Parathyroid adenoma (tissue), 2 donors: ENCODE measurements around the gene STK32C.

ENCODE experiments used
- H2AFZ ChIP-seq: fragments of 300-600 bp; sonication (generic); one replicate; pipeline ENCODE4 v1.7.0; 2017; ENCODE audit warnings: antibody characterized with exemption, mild to moderate bottlenecking
- H3K27ac ChIP-seq: fragments of 300-600 bp; sonication (generic); one replicate; pipeline ENCODE4 v1.7.0; 2017
- H3K27me3 ChIP-seq: fragments of 300-600 bp; sonication (generic); one replicate; pipeline ENCODE4 v1.7.0; 2017; ENCODE audit warnings: low read length; ENCODE audit not compliant: control insufficient read depth, insufficient read depth
- H3K36me3 ChIP-seq: fragments of 300-600 bp; sonication (generic); one replicate; pipeline ENCODE4 v1.7.0; 2017; ENCODE audit warnings: low read length; ENCODE audit not compliant: control insufficient read depth, insufficient read depth
- H3K4me1 ChIP-seq: fragments of 300-600 bp; sonication (generic); one replicate; pipeline ENCODE4 v1.7.0; 2017; ENCODE audit warnings: control low read depth
- H3K4me2 ChIP-seq: fragments of 300-600 bp; sonication (generic); one replicate; pipeline ENCODE4 v1.7.0; 2017; ENCODE audit warnings: low read length
- H3K4me3 ChIP-seq: fragments of 300-600 bp; sonication (generic); one replicate; pipeline ENCODE4 v1.7.0; 2017; ENCODE audit warnings: low read depth, low read length
- H3K79me2 ChIP-seq: fragments of 300-600 bp; sonication (generic); one replicate; pipeline ENCODE4 v1.7.0; 2017; ENCODE audit warnings: control low read depth
- H3K9ac ChIP-seq: fragments of 300-600 bp; sonication (generic); one replicate; pipeline ENCODE4 v1.7.0; 2017; ENCODE audit warnings: mild to moderate bottlenecking
- H3K9me3 ChIP-seq: fragments of 300-600 bp; sonication (generic); one replicate; pipeline ENCODE4 v1.7.0; 2017; ENCODE audit warnings: low read length; ENCODE audit not compliant: control insufficient read depth
- TF ChIP-seq, protein P1 (sequence below): fragments of 300-600 bp; sonication (generic); IDR thresholded peaks from one replicate; pipeline ENCODE4 v1.7.0; 2017; ENCODE audit warnings: antibody characterized with exemption, mild to moderate bottlenecking
- donor health status: primary hyperparathyroidism.

STK32C gene

DNA sequence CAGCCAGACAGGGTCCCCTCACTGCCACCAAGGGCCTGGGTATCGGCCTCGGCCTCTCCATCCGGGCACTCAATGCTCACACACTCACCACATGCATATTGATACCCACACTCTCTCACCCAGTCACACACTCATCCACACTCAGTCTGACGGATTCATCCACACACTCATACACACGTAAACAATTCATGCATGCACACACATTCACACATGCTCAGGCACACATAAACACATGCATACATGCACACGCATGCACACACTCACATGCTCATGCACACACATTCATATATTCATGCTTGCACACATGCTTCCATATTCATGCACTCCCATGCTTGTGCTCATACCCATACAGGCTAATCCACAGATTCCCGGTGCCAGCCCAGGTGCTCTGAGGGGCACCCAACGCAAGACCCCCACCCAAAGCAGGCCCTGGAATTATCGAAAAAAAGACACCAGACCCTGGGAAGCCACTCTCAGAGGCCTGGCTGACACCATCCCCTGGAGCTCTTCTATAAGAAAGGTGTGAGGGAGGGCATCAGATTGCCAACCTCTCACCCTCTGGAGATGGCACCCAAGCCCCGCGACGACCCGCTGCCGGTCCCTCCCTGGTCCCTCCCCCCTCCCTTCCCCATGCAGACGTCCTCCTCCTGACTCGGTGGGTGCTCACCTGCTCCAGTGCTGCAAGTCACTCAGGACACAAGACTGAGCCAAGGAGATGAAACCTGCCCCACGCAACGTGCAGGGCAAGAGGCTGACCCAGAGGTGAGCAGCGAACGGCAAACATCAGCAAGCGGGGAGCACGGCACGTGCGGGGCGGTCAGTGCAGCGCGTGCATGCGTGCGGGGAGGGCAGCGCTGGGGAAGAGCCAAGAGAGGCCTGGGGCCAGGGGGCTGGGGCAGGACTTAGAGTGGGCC, 15.2 kb downstream of the STK32C start:
- Histone ChIP-seq H3K36me3 (no peaks in the 10 kb centered on the region), H3K4me2 (no peak overlapping the region), H2AFZ (no peak overlapping the region), H3K9ac (no peak overlapping the region), H3K4me1 (no peaks in the 10 kb centered on the region), H3K4me3 (no peak overlapping the region), H3K27me3 (no peaks in the 10 kb centered on the region), H3K79me2 (peaks cover 14% of the 10 kb centered on the region), H3K9me3 (no peaks in the 10 kb centered on the region), H3K27ac (no peak overlapping the region)
- TF ChIP-seq, protein P1, sequence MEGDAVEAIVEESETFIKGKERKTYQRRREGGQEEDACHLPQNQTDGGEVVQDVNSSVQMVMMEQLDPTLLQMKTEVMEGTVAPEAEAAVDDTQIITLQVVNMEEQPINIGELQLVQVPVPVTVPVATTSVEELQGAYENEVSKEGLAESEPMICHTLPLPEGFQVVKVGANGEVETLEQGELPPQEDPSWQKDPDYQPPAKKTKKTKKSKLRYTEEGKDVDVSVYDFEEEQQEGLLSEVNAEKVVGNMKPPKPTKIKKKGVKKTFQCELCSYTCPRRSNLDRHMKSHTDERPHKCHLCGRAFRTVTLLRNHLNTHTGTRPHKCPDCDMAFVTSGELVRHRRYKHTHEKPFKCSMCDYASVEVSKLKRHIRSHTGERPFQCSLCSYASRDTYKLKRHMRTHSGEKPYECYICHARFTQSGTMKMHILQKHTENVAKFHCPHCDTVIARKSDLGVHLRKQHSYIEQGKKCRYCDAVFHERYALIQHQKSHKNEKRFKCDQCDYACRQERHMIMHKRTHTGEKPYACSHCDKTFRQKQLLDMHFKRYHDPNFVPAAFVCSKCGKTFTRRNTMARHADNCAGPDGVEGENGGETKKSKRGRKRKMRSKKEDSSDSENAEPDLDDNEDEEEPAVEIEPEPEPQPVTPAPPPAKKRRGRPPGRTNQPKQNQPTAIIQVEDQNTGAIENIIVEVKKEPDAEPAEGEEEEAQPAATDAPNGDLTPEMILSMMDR = no peak

DNA sequence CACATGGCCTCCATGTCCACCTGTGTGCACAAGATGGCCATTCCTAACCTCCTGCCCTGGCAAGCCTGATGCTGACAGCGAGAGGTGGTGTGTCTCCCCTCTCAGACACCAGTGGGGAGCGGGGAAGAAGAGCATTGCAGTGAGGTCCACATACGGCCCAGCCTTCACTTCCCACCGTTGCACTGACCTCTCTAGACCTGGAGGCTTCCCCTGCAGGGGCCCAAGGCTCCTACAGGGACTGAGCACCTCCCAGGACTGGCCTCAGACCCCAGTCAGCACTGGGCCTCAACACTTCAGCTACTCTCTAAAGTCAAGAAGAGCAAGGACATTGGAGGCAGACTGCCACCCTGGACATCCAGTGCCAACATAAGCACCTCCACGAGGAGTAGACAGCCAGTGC, 15.9 kb downstream of the STK32C start:
- H3K4me1 ChIP-seq = no peaks in the 10 kb centered on the region
- no peak overlapping the region for H3K9ac ChIP-seq
- no peak overlapping the region for H3K27ac ChIP-seq
- no peak overlapping the region for H3K4me2 ChIP-seq
- H3K79me2 ChIP-seq = peaks cover 14% of the 10 kb centered on the region
- no peak overlapping the region for H2AFZ ChIP-seq
- TF ChIP-seq, protein P1 = no peak
- no peaks in the 10 kb centered on the region for H3K36me3 ChIP-seq
- no peaks in the 10 kb centered on the region for H3K27me3 ChIP-seq
- no peak overlapping the region for H3K4me3 ChIP-seq
- no peaks in the 10 kb centered on the region for H3K9me3 ChIP-seq

GRCh38 chr10:132290631-132291030, 17.1 kb downstream of the STK32C start:
- Histone ChIP-seq H3K36me3 (no peaks in the 10 kb centered on the region), H3K27ac (no peak overlapping the region), H3K4me2 (no peak overlapping the region), H3K9ac (no peak overlapping the region), H3K27me3 (no peaks in the 10 kb centered on the region), H3K4me3 (no peak overlapping the region), H2AFZ (no peak overlapping the region), H3K79me2 (peaks cover 14% of the 10 kb centered on the region), H3K9me3 (no peaks in the 10 kb centered on the region), H3K4me1 (no peaks in the 10 kb centered on the region)
- TF ChIP-seq, protein P1 = no peak

- no peak overlapping the region for H3K4me2 ChIP-seq
- no peaks in the 10 kb centered on the region for H3K4me1 ChIP-seq
- no peak overlapping the region for H3K4me3 ChIP-seq
- H3K27me3 ChIP-seq = no peaks in the 10 kb centered on the region
- no peaks in the 10 kb centered on the region for H3K36me3 ChIP-seq
- H3K27ac ChIP-seq = no peak overlapping the region
- H3K9ac ChIP-seq = no peak overlapping the region
- H2AFZ ChIP-seq = no peak overlapping the region
- H3K9me3 ChIP-seq = no peaks in the 10 kb centered on the region
- TF ChIP-seq, protein P1 = no peak
- H3K79me2 ChIP-seq = peaks cover 11% of the 10 kb centered on the region
These were observed 18.3 kb downstream of the STK32C start for GRCh38 chr10:132289439-132289838.
